A549 (cell line): ENCODE measurements around the gene UBXN10.

ENCODE experiments used
- EHMT2 ChIP-seq: fragments of 200-600 bp; sonication (generic); IDR thresholded peaks from 2 replicates; pipeline ENCODE4 v1.6.1; 2016; ENCODE audit warnings: antibody characterized with exemption, low read depth, mild to moderate bottlenecking, moderate library complexity
- EP300 ChIP-seq, 2 experiments: fragments of >200 bp; sonication (Bioruptor Twin); formaldehyde crosslinking; IDR thresholded peaks; 2 replicates in 1 of 2; 3 replicates in 1 of 2; pipeline ENCODE4 v1.6.1; 2016 to 2017
- ESRRA ChIP-seq: fragments of 150-350 bp; IDR thresholded peaks from 2 replicates; pipeline ENCODE4 v1.6.1; 2014; ENCODE audit warnings: mild to moderate bottlenecking, low read length, borderline replicate concordance
- KDM5A ChIP-seq: fragments of 200-600 bp; sonication (generic); IDR thresholded peaks from 2 replicates; pipeline ENCODE4 v1.6.1; 2016; ENCODE audit warnings: antibody characterized with exemption, mild to moderate bottlenecking
- MYC ChIP-seq: IDR thresholded peaks from 2 replicates; pipeline ENCODE4 v1.6.1; 2012; ENCODE audit warnings: mild to moderate bottlenecking, inconsistent platforms, low read length, improper control_type of control experiment, borderline replicate concordance
- NFE2L2 ChIP-seq: fragments of 150-350 bp; conservative IDR thresholded peaks from 2 replicates; pipeline ENCODE4 v1.6.1; 2014; ENCODE audit warnings: low read length
- PHF8 ChIP-seq: fragments of 200-600 bp; sonication (generic); IDR thresholded peaks from 2 replicates; pipeline ENCODE4 v1.6.1; 2016; ENCODE audit warnings: low read depth, mild to moderate bottlenecking, antibody characterized with exemption, moderate library complexity, borderline replicate concordance
- POLR2A ChIP-seq: IDR thresholded peaks from 2 replicates; pipeline ENCODE4 v1.6.1; 2012; ENCODE audit warnings: mild to moderate bottlenecking, low read length
- RAD21 ChIP-seq, 2 experiments: fragments of >200 bp in 1 of 2; sonication (Bioruptor Twin) in 1 of 2; formaldehyde crosslinking in 1 of 2; IDR thresholded peaks in 1 of 2; conservative IDR thresholded peaks in 1 of 2; 2 replicates in 1 of 2; 3 replicates in 1 of 2; pipeline ENCODE4 v1.6.1; 2012 to 2018; ENCODE audit warnings: inconsistent platforms in 1 of 2
- SREBF2 ChIP-seq: fragments of 450-650 bp; IDR thresholded peaks from 2 replicates; pipeline ENCODE4 v1.6.1; 2014; ENCODE audit warnings: mild to moderate bottlenecking, moderate library complexity
- TF ChIP-seq, protein P1 (sequence below): IDR thresholded peaks from 2 replicates; pipeline ENCODE4 v1.6.1; 2012
- TF ChIP-seq, protein P2 (sequence below): fragments of >200 bp; sonication (Bioruptor Twin); formaldehyde crosslinking; IDR thresholded peaks from 3 replicates; pipeline ENCODE4 v1.5.1; 2016

DNA sequence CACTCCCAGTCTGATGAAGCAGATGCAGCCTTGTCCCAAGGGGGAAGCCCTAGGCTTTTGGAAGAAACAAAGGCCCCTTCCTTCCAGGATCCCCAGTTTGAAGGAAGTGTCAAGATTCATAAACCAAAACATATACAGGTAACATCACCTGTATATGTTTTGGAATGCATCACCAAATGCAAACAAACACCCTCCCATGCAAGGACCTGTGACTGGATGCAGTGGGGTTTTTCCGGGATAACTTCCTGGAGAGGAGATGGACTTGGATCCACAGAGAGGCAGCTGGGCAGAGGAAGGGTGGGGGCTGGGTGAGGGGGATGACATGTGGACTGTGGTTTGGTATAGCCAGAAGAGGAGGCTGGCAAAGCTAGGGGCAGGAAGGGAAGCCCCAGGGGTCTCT lies 48.3 kb upstream of the UBXN10 start:
- TF ChIP-seq ESRRA = no peak
- no peak for TF ChIP-seq MYC
- TF ChIP-seq KDM5A = no peak
- TF ChIP-seq, protein P1, sequence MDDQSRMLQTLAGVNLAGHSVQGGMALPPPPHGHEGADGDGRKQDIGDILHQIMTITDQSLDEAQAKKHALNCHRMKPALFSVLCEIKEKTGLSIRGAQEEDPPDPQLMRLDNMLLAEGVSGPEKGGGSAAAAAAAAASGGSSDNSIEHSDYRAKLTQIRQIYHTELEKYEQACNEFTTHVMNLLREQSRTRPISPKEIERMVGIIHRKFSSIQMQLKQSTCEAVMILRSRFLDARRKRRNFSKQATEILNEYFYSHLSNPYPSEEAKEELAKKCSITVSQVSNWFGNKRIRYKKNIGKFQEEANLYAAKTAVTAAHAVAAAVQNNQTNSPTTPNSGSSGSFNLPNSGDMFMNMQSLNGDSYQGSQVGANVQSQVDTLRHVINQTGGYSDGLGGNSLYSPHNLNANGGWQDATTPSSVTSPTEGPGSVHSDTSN = no peak
- TF ChIP-seq, protein P2, sequence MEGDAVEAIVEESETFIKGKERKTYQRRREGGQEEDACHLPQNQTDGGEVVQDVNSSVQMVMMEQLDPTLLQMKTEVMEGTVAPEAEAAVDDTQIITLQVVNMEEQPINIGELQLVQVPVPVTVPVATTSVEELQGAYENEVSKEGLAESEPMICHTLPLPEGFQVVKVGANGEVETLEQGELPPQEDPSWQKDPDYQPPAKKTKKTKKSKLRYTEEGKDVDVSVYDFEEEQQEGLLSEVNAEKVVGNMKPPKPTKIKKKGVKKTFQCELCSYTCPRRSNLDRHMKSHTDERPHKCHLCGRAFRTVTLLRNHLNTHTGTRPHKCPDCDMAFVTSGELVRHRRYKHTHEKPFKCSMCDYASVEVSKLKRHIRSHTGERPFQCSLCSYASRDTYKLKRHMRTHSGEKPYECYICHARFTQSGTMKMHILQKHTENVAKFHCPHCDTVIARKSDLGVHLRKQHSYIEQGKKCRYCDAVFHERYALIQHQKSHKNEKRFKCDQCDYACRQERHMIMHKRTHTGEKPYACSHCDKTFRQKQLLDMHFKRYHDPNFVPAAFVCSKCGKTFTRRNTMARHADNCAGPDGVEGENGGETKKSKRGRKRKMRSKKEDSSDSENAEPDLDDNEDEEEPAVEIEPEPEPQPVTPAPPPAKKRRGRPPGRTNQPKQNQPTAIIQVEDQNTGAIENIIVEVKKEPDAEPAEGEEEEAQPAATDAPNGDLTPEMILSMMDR = no peak
- TF ChIP-seq NFE2L2 = no peak
- TF ChIP-seq EHMT2 = no peak
- TF ChIP-seq EP300 (IDR thresholded peaks at IDR 0.05) = no peak
- TF ChIP-seq POLR2A = no peak
- no peak for TF ChIP-seq SREBF2
- no peak for TF ChIP-seq RAD21 (conservative IDR thresholded peaks at IDR 0.05 in 1 of 2, IDR thresholded peaks at IDR 0.05 in 1 of 2)
- no peak for TF ChIP-seq PHF8
